ENCODE data around the gene ALAS1. TPM values are rescaled to one million over a fixed set of nuclear protein-coding genes. Genes with fewer than 3 reads are reported as not detected.

ALAS1 gene
- total and polyA plus RNA-seq, 9 donors = 26.4 to 35.4 (median 30.9) TPM

DNA sequence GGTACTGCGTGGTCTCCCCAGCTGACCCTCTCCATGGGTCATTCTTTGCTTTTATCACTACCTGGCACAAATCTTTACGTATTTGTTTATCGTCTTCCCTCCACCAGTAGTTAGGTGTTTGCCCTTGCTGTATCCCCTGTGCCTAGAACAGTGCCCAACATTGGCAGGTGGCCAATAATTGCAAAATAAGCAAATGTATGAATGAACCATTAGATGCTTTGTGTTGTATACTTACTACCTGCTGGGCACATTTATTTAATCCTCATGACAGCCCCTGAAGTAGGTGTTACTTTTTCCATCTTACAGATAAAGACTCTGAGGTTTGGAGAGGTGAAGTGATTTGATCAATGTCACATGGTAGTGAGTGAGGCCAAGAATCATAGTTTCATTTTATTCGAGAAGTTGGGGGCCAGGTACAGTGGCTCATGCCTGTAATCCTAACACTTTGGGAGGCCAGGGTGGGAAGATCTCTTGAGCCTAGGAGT, 43.0 kb downstream of the ALAS1 start:
- Histone ChIP-seq H3K36me3 (ENCODE audit: control insufficient read depth, insufficient read depth, low read length) (no peaks in the 10 kb centered on the region), H3K4me1 (ENCODE audit: control insufficient read depth, insufficient read depth, low read length) (peaks cover 51% of the 10 kb centered on the region), H3K4me3 (ENCODE audit: low read length) (no peak overlapping the region), H3K9me3 (replicated peaks; ENCODE audit: control insufficient read depth, low read depth, low read length) (no peaks in the 10 kb centered on the region), H3K27ac (ENCODE audit: low read length) (no peak overlapping the region), H3K27me3 (ENCODE audit: control insufficient read depth, insufficient read depth, low read length) (peaks cover 2% of the 10 kb centered on the region)
- DNase-seq = no peak
- WGBS (ENCODE audit: insufficient coverage) = 100% methylated on average over 1 of the region's 4 CpGs

DNA sequence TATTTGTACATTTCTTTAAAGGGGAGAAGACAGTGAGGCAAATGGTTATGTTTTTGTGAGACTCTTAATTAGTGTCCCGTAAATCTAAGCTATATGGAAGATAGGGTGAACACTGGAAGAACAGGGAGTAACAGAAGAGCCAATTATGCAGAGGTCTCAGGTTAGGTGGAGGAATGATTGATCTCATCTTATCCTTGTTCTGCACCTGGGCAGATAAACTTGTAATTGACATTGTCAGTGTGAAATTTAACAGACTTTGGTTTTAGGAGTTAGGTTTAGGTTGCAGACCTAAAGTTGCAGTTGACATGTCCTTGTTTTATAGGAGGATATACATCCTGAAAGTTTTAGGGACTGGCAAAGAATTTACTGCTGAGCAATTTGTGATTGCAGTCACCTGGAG, 44.1 kb downstream of the ALAS1 start:
- H3K4me1 ChIP-seq (ENCODE audit: control insufficient read depth, insufficient read depth, low read length) = peaks cover 53% of the 10 kb centered on the region
- no peaks in the 10 kb centered on the region for H3K9me3 ChIP-seq (replicated peaks; ENCODE audit: control insufficient read depth, low read depth, low read length)
- H3K27ac ChIP-seq (ENCODE audit: low read length) = no peak overlapping the region
- WGBS (ENCODE audit: insufficient coverage) = 71% methylated on average over 1 of the region's 1 CpG
- no peaks in the 10 kb centered on the region for H3K36me3 ChIP-seq (ENCODE audit: control insufficient read depth, insufficient read depth, low read length)
- DNase-seq = peak; percentile 1
- peaks cover 2% of the 10 kb centered on the region for H3K27me3 ChIP-seq (ENCODE audit: control insufficient read depth, insufficient read depth, low read length)
- no peak overlapping the region for H3K4me3 ChIP-seq (ENCODE audit: low read length)

DNA sequence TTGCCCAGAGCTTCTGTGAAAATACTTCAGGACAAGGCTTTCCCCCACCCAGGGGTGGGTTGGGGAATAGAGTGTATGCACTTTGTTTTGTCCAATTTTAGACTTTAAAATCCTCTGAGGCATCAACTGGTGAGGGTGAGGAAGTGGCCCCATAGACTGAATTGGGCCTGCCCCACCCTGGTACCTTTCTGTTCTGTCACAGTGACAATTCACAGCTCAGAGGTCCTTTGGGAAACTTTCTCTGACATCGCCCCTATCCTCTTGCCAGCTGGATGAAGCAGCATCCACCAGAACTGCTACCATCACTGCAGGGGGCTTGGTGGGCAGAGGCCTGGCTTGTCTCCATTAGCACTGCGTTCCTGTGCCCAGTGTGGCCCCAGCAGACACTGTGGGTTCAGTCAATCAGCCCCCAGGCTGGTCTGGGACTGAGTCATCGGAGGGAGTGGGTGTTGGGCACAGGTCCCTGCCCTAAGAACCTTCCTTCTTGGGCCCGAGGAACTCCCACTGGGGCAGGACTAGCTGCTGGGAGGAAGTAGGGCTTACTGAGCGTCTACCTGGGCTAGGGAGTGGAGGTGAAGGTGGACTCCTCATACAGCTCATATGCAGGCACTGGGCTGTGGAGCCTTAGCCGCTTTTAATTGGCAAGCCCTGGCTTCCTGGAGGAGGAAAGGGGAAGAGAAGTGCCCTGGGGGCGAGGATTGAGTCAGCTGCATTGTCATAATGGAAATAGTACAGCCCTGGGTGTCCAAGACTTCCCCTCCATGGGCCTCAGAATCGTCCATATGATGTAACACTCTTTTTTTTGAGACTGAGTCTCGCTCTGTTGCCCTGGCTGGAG, 46.0 kb downstream of the ALAS1 start:
- Histone ChIP-seq H3K36me3 (ENCODE audit: control insufficient read depth, insufficient read depth, low read length) (peaks cover 12% of the 10 kb centered on the region), H3K9me3 (replicated peaks; ENCODE audit: control insufficient read depth, low read depth, low read length) (no peaks in the 10 kb centered on the region), H3K27ac (ENCODE audit: low read length) (peak overlapping the region; percentile 17), H3K4me3 (ENCODE audit: low read length) (no peak overlapping the region), H3K27me3 (ENCODE audit: control insufficient read depth, insufficient read depth, low read length) (peaks cover 2% of the 10 kb centered on the region), H3K4me1 (ENCODE audit: control insufficient read depth, insufficient read depth, low read length) (peaks cover 39% of the 10 kb centered on the region)
- peak; percentile 73 for DNase-seq
- WGBS (ENCODE audit: insufficient coverage) = 70% methylated on average over 6 of the region's 9 CpGs

DNA sequence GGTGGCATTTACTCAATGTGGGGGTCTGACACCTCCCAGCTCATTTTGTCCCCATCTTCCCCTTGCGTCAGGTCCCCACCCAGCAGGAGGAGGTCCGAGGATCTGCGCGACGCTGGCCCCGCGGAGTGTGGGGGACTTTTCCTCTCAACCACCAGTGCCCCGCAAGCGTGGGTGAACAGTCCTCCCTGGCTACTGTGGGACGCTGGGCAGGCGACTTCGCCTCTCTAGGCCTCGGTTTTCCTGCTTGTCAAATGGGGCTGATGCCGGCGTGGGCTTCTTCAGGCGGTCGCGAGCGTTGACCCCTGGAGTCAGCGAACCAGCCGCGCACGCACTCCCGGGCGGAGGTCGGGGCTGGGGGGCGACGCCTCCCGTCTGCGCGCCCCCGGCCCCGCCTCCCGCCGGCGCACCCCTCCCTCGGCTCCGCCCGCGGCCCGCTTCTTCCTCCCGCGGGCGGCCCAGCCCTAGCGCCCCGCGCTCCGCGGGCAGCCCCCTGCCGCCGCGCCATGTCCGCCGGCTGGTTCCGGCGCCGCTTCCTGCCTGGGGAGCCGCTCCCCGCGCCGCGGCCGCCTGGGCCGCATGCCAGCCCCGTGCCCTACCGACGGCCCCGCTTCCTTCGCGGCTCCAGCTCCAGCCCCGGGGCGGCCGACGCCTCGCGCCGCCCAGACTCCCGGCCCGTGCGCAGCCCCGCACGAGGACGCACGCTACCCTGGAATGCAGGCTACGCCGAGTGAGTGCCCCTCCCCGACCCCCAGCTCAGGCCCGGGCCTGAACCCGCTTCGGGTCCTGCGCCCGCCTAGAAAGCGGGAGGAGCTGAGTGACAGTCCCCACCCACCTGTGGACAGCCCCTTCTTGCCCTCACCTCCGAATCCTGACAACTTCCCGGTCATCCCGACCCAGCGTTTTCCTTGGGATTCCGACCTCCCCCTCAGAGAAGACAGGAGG, 47.6 kb downstream of the ALAS1 start, which contains the start of gene PPM1M:
PPM1M (plus strand) TSS at position 438 of the 942 bp plus-strand sequence; CDS start at position 504, 66 bp downstream.
- WGBS (ENCODE audit: insufficient coverage) = under 1% methylated on average over 92 of the region's 98 CpGs
- Histone ChIP-seq H3K4me1 (ENCODE audit: control insufficient read depth, insufficient read depth, low read length) (peaks cover 28% of the 10 kb centered on the region), H3K36me3 (ENCODE audit: control insufficient read depth, insufficient read depth, low read length) (peaks cover 28% of the 10 kb centered on the region), H3K27ac (ENCODE audit: low read length) (peak within 1 kb of the TSS; percentile 70), H3K27me3 (ENCODE audit: control insufficient read depth, insufficient read depth, low read length) (peaks cover 2% of the 10 kb centered on the region), H3K4me3 (ENCODE audit: low read length) (peak within 1 kb of the TSS; percentile 59), H3K9me3 (replicated peaks; ENCODE audit: control insufficient read depth, low read depth, low read length) (no peaks in the 10 kb centered on the region)
- DNase-seq = peak; percentile 69

DNA sequence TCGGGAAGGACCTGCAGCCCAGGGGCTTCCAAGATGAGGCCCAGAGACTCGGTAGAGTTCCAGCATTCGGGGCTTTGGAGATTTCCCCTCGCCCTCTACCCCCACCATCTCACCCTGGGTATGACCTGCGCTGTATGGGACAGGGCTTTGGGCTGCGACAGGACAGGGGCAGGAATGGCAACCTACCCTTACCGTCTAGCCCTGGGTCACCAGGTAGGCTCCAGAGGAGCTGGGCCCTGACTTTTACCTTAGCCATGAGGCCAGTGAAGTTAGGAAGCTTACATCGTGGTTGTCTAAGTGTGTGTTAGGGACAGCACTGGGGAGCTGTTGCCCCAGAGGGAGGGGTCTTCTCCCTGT, 48.3 kb downstream of the ALAS1 start:
- Histone ChIP-seq H3K9me3 (replicated peaks; ENCODE audit: control insufficient read depth, low read depth, low read length) (no peaks in the 10 kb centered on the region), H3K4me1 (ENCODE audit: control insufficient read depth, insufficient read depth, low read length) (peaks cover 28% of the 10 kb centered on the region), H3K27me3 (ENCODE audit: control insufficient read depth, insufficient read depth, low read length) (peaks cover 2% of the 10 kb centered on the region), H3K4me3 (ENCODE audit: low read length) (peak overlapping the region; percentile 59), H3K36me3 (ENCODE audit: control insufficient read depth, insufficient read depth, low read length) (peaks cover 34% of the 10 kb centered on the region), H3K27ac (ENCODE audit: low read length) (peak overlapping the region; percentile 52)
- no peak for DNase-seq
- 20% methylated on average over 2 of the region's 8 CpGs for WGBS (ENCODE audit: insufficient coverage)

DNA sequence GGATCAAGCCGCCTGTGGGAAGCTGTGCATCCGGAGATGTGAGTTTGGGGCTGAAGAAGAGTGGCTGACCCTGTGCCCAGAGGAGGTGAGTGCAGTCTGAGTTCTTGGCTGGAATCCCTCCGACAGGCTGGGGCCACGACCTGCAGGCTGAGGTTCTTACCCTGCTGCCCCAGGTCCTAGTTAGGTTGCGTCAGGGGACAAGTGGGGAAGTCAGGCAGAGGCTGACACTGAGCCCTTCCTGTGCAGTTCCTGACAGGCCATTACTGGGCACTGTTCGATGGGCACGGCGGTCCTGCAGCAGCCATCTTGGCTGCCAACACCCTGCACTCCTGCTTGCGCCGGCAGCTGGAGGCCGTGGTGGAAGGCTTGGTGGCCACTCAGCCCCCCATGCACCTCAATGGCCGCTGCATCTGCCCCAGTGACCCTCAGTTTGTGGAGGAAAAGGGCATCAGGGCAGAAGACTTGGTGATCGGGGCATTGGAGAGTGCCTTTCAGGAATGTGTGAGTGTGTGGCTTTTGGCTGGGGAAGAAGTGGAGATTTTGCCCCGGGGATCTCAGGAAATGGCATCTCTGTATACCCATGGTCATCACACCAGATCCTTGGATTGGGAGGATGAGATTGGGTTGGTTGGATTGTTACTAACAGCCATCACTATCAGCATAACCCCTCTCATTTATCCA, 48.9 kb downstream of the ALAS1 start:
- 75% methylated on average over 11 of the region's 14 CpGs for WGBS (ENCODE audit: insufficient coverage)
- Histone ChIP-seq H3K9me3 (replicated peaks; ENCODE audit: control insufficient read depth, low read depth, low read length) (no peaks in the 10 kb centered on the region), H3K4me3 (ENCODE audit: low read length) (peak overlapping the region; percentile 59), H3K36me3 (ENCODE audit: control insufficient read depth, insufficient read depth, low read length) (peaks cover 40% of the 10 kb centered on the region), H3K27me3 (ENCODE audit: control insufficient read depth, insufficient read depth, low read length) (peaks cover 2% of the 10 kb centered on the region), H3K4me1 (ENCODE audit: control insufficient read depth, insufficient read depth, low read length) (peaks cover 28% of the 10 kb centered on the region), H3K27ac (ENCODE audit: low read length) (no peak overlapping the region)
- DNase-seq = no peak

DNA sequence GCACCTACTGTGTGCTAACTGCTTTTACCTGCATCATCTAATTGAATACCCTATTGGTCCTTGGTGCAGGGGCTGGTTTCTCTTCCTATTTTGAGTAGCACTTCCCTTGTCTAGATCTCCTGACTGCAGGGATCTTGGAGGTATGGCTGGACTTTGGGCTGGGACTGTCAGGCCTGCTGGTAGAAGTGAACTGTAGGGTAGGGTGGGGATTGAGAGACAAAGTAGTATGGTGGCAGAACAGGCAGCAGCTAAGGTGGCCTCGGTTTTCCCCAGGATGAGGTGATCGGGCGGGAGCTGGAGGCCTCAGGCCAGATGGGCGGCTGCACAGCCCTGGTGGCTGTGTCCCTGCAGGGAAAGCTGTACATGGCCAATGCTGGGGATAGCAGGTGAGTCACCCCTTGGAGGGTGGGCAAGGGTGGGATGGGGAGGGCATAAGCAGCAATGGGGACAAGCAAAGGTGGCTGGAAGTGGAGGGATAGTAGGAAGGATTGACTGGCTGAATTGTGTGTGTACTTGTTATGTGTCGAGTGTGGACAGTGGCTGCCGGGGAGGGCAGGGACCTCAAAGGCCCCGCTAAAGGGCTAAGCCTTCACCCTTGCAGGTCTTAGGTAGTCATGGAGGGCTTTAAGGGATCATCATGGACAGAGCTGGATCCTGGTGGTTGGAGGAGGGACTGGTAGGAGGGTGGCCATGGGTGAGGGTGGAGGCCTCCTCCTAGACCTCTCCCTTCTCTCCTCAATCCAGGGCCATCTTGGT, 49.6 kb downstream of the ALAS1 start:
- 80% methylated on average over 7 of the region's 7 CpGs for WGBS (ENCODE audit: insufficient coverage)
- H3K36me3 ChIP-seq (ENCODE audit: control insufficient read depth, insufficient read depth, low read length) = peaks cover 45% of the 10 kb centered on the region
- H3K27me3 ChIP-seq (ENCODE audit: control insufficient read depth, insufficient read depth, low read length) = peaks cover 2% of the 10 kb centered on the region
- no peaks in the 10 kb centered on the region for H3K9me3 ChIP-seq (replicated peaks; ENCODE audit: control insufficient read depth, low read depth, low read length)
- H3K4me1 ChIP-seq (ENCODE audit: control insufficient read depth, insufficient read depth, low read length) = peaks cover 28% of the 10 kb centered on the region
- H3K27ac ChIP-seq (ENCODE audit: low read length) = no peak overlapping the region
- no peak for DNase-seq
- no peak overlapping the region for H3K4me3 ChIP-seq (ENCODE audit: low read length)

DNA sequence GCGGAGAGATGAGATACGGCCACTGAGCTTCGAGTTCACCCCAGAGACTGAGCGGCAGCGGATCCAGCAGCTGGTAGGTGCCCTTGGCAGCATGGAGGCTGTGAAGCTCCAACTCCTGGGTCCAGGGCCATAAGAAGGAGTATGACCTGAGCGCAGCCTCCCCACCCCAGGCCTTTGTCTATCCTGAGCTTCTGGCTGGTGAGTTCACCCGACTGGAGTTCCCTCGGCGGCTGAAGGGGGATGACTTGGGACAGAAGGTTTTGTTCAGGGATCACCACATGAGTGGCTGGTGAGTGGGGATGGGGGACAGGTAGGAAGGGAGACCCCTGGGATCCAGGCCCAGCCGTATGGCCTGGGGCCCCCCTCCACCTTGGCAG, 50.2 kb downstream of the ALAS1 start:
- Histone ChIP-seq H3K4me1 (ENCODE audit: control insufficient read depth, insufficient read depth, low read length) (peaks cover 28% of the 10 kb centered on the region), H3K4me3 (ENCODE audit: low read length) (no peak overlapping the region), H3K27ac (ENCODE audit: low read length) (no peak overlapping the region), H3K36me3 (ENCODE audit: control insufficient read depth, insufficient read depth, low read length) (peaks cover 50% of the 10 kb centered on the region), H3K9me3 (replicated peaks; ENCODE audit: control insufficient read depth, low read depth, low read length) (no peaks in the 10 kb centered on the region), H3K27me3 (ENCODE audit: control insufficient read depth, insufficient read depth, low read length) (peaks cover 2% of the 10 kb centered on the region)
- 84% methylated on average over 9 of the region's 10 CpGs for WGBS (ENCODE audit: insufficient coverage)
- DNase-seq = no peak

DNA sequence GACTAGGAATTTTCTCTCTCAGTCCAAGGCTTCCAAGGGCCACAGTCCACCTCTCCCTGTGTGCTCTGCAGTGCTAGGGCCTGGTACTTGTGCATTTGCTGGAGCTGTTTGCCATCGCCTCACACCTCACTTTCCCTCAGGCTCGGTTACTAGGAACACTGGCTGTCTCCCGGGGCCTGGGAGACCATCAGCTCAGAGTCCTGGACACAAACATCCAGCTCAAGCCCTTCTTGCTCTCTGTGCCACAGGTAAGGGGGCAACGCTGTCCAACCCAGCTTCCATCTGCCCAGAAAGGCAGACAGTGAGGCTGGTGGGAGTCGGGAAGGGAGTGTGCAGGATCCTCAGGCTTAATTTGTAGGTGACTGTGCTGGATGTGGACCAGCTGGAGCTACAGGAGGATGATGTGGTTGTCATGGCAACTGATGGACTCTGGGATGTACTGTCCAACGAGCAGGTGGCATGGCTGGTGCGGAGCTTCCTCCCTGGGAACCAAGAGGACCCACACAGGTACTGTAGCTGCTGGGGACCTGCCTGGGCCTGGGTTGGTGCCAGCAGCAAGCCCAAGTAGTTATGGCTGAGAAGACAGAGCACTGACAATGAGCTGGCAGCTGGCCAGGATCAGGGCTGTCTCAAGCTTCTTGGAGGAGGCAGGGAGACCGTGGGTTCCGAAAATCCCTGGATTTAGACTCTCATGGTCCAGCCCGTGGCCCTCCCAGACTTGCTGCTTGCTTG, 51.0 kb downstream of the ALAS1 start:
- Histone ChIP-seq H3K4me1 (ENCODE audit: control insufficient read depth, insufficient read depth, low read length) (peaks cover 28% of the 10 kb centered on the region), H3K27ac (ENCODE audit: low read length) (no peak overlapping the region), H3K36me3 (ENCODE audit: control insufficient read depth, insufficient read depth, low read length) (peaks cover 58% of the 10 kb centered on the region), H3K27me3 (ENCODE audit: control insufficient read depth, insufficient read depth, low read length) (peaks cover under 1% of the 10 kb centered on the region), H3K9me3 (replicated peaks; ENCODE audit: control insufficient read depth, low read depth, low read length) (no peaks in the 10 kb centered on the region), H3K4me3 (ENCODE audit: low read length) (no peak overlapping the region)
- 65% methylated on average over 9 of the region's 10 CpGs for WGBS (ENCODE audit: insufficient coverage)
- no peak for DNase-seq
